OCI-LY3 (cell line): ENCODE measurements around the gene JADE3.

Experiments
- EZH2phosphoT487 ChIP-seq: fragments of 200-600 bp; shearing (Covaris generic); IDR thresholded peaks from 2 replicates; pipeline ENCODE4 v1.6.1; 2018; ENCODE audit warnings: antibody characterized with exemption, mixed run types, low read depth
- TF ChIP-seq, protein P1 (sequence below): fragments of 200-600, 300-600 bp; sonication (generic); IDR thresholded peaks from 2 replicates; pipeline ENCODE4 v1.5.1; 2014; ENCODE audit warnings: antibody characterized with exemption, low read length, low read depth

GRCh38 chrX:46882266-46882665 is 30.0 kb upstream of the JADE3 start:
- TF ChIP-seq, protein P1, sequence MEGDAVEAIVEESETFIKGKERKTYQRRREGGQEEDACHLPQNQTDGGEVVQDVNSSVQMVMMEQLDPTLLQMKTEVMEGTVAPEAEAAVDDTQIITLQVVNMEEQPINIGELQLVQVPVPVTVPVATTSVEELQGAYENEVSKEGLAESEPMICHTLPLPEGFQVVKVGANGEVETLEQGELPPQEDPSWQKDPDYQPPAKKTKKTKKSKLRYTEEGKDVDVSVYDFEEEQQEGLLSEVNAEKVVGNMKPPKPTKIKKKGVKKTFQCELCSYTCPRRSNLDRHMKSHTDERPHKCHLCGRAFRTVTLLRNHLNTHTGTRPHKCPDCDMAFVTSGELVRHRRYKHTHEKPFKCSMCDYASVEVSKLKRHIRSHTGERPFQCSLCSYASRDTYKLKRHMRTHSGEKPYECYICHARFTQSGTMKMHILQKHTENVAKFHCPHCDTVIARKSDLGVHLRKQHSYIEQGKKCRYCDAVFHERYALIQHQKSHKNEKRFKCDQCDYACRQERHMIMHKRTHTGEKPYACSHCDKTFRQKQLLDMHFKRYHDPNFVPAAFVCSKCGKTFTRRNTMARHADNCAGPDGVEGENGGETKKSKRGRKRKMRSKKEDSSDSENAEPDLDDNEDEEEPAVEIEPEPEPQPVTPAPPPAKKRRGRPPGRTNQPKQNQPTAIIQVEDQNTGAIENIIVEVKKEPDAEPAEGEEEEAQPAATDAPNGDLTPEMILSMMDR = no peak
- no peak for TF ChIP-seq EZH2phosphoT487
